Stomach (tissue), 9 donors: ENCODE data around the gene IFNGR1. TPM values are rescaled to one million over a fixed set of nuclear protein-coding genes. Genes with fewer than 3 reads are reported as not detected.
"Not testable (repeated sequence)": the region's sequence is repeated elsewhere in the genome, so short reads cannot be mapped to it uniquely, and the experiment has no call there.

Experiments
- DNase-seq, 2 donors: peaks; one replicate each; pipeline versions ENCODE4 v3.0.0 to v3.0.0-alpha.2; 2013 to 2019
- H3K27ac ChIP-seq, 5 donors: fragments of 200-600 bp in 4 of 5; sonication (generic) in 4 of 5; one replicate each; pipeline ENCODE4 v1.5.1; 2013 to 2019; ENCODE audit warnings: mild to moderate bottlenecking in 1 of 5, moderate library complexity in 1 of 5
- H3K27me3 ChIP-seq, 3 donors: fragments of 200-600 bp; sonication (generic); one replicate each; pipeline ENCODE4 v1.5.1; 2017 to 2019; ENCODE audit warnings: mixed run types in 1 of 3
- H3K36me3 ChIP-seq, 4 donors: fragments of 200-600 bp; sonication (generic); 1 replicate in 3 of 4; 2 replicates in 1 of 4; pipeline ENCODE4 v1.5.1; 2016 to 2019
- H3K4me1 ChIP-seq, 4 donors: fragments of 200-600 bp; sonication (generic); one replicate each; pipeline ENCODE4 v1.5.1; 2016 to 2019
- H3K4me3 ChIP-seq, 4 donors: fragments of 200-600 bp; sonication (generic) in 3 of 4; one replicate each; pipeline ENCODE4 v1.5.1; 2016 to 2019; ENCODE audit warnings: mild to moderate bottlenecking in 1 of 4
- H3K9me3 ChIP-seq, 4 donors: fragments of 200-600 bp; sonication (generic); one replicate each; pipeline ENCODE4 v1.5.1; 2016 to 2019
- CTCF ChIP-seq, 7 experiments: fragments of 450-650 bp in 4 of 7; fragments of 200-600 bp in 3 of 7; sonication (generic) in 3 of 7; IDR thresholded peaks; one replicate each; pipeline ENCODE4 v1.5.1; 2016 to 2019; ENCODE audit warnings: antibody characterized with exemption in 7 of 7, control low read depth in 2 of 7, mild to moderate bottlenecking in 1 of 7
- EP300 ChIP-seq: sonication (generic); formaldehyde crosslinking; IDR thresholded peaks from one replicate; pipeline ENCODE4 v1.6.1; 2017; ENCODE audit warnings: antibody characterized with exemption
- POLR2A ChIP-seq, 4 donors: fragments of 450-650 bp; IDR thresholded peaks; one replicate each; pipeline ENCODE4 v1.6.1; 2016; ENCODE audit warnings: antibody characterized with exemption in 4 of 4, control low read depth in 2 of 4, mild to moderate bottlenecking in 1 of 4, moderate library complexity in 1 of 4
- POLR2AphosphoS5 ChIP-seq, 3 donors: sonication (generic); formaldehyde crosslinking; IDR thresholded peaks; one replicate each; pipeline ENCODE4 v1.6.1; 2016; ENCODE audit warnings: antibody characterized with exemption in 3 of 3
- WGBS, 5 donors: extraction: QIAGEN DNeasy Blood & Tissue Kit in 3 of 5; methylation state at CpG; one replicate each; pipeline versions ENCODE4 v1.1.5 to v1.1.7; 2013 to 2018; 5-methylcytosine and 5-hydroxymethylcytosine counted together
- intact Hi-C: fragments of 100-400 bp; cut with DNase I; formaldehyde crosslinking; loops from one replicate; pipeline ENCODE4 v1.15.1; 2023; ENCODE audit warnings: low total_unique reads
- polyA plus RNA-seq, 3 donors: library from polyadenylated mRNA; stranded (reverse); fragments of 200-250 nt; gene quantifications; one replicate each; pipeline ENCODE4 v1.2.3, GENCODE V29; 2013
- total RNA-seq, 5 donors: library from RNA; depleted of rRNA; stranded (reverse); fragments of >200 nt; gene quantifications; one replicate each; pipeline versions ENCODE4 v1.1.0 to v1.2.3, GENCODE V29; 2014 to 2016
- donor health status: healthy with polysubstance abuse.
- donor health status: Bipolar disorder and iron deficiency.
- donor health status: healthy.

Gene IFNGR1
- total and polyA plus RNA-seq, 8 donors = 1.2 to 122 (median 30.0) TPM

GRCh38 chr6:137256350-137257103 lies 37.3 kb upstream of the IFNGR1 start:
- H3K27ac ChIP-seq = no peak overlapping the region
- no peaks in the 10 kb centered on the region for H3K36me3 ChIP-seq
- no peak for DNase-seq
- WGBS, 5 donors = 76 to 87% (median 80%) methylated on average over 1 of the region's 1 CpG
- H3K4me1 ChIP-seq = peaks cover 3 to 13% (median 11%) of the 10 kb centered on the region in 4 donors
- peaks cover 9 to 27% (median 18%) of the 10 kb centered on the region in 4 donors for H3K9me3 ChIP-seq
- intact Hi-C loops = no loop called here
- no peaks in the 10 kb centered on the region for H3K27me3 ChIP-seq
- H3K4me3 ChIP-seq = no peak overlapping the region
- TF ChIP-seq POLR2A (IDR thresholded peaks at IDR 0.05) (no peak), EP300 (no peak), CTCF (IDR thresholded peaks at IDR 0.05) (no peak), POLR2AphosphoS5 (IDR thresholded peaks at IDR 0.05) (no peak)

- no peaks in the 10 kb centered on the region for H3K4me1 ChIP-seq
- peaks cover 9 to 27% (median 18%) of the 10 kb centered on the region in 4 donors for H3K9me3 ChIP-seq
- TF ChIP-seq CTCF (IDR thresholded peaks at IDR 0.05) (no peak), POLR2AphosphoS5 (IDR thresholded peaks at IDR 0.05) (no peak), EP300 (no peak), POLR2A (IDR thresholded peaks at IDR 0.05) (no peak)
- H3K4me3 ChIP-seq = no peak overlapping the region
- no peak for DNase-seq
- no peaks in the 10 kb centered on the region for H3K27me3 ChIP-seq
- no peaks in the 10 kb centered on the region for H3K36me3 ChIP-seq
- 85 to 91% (median 87%) methylated on average over 1 of the region's 1 CpG for WGBS, 5 donors
- H3K27ac ChIP-seq = no peak overlapping the region
- intact Hi-C loops = no loop called here
These were observed 35.8 kb upstream of the IFNGR1 start for GRCh38 chr6:137254966-137255365.

- H3K36me3 ChIP-seq, DNase-seq, H3K4me1 ChIP-seq, intact Hi-C loops, H3K4me3 ChIP-seq, H3K27me3 ChIP-seq, H3K27ac ChIP-seq: not testable (repeated sequence)
- whole genome bisulfite sequencing, 5 donors = 66 to 91% (median 80%) methylated on average over 2 of the region's 2 CpGs
- peaks cover 9 to 27% (median 18%) of the 10 kb centered on the region in 4 donors for H3K9me3 ChIP-seq
These were observed 35.2 kb upstream of the IFNGR1 start for GRCh38 chr6:137254430-137254829.

- peaks cover 0 to 12% (median 0%) of the 10 kb centered on the region in 4 donors for H3K4me1 ChIP-seq
- no peak overlapping the region for H3K4me3 ChIP-seq
- 63 to 78% (median 74%) methylated on average over 4 of the region's 4 CpGs for WGBS, 5 donors
- H3K9me3 ChIP-seq = peaks cover 0 to 5% (median 3%) of the 10 kb centered on the region in 4 donors
- peak overlapping the region in 1 of 5 donors; percentile 39 for H3K27ac ChIP-seq
- DNase-seq = no peak
- no peaks in the 10 kb centered on the region for H3K36me3 ChIP-seq
- no peaks in the 10 kb centered on the region for H3K27me3 ChIP-seq
- intact Hi-C loops = no loop called here
- TF ChIP-seq POLR2AphosphoS5 (IDR thresholded peaks at IDR 0.05) (no peak), EP300 (no peak), CTCF (IDR thresholded peaks at IDR 0.05) (no peak), POLR2A (IDR thresholded peaks at IDR 0.05) (no peak)
These were observed 29.5 kb upstream of the IFNGR1 start for GRCh38 chr6:137248702-137249101.

GRCh38 chr6:137247724-137248123 lies 28.5 kb upstream of the IFNGR1 start:
- Histone ChIP-seq H3K4me1 (peaks cover 0 to 12% (median 0%) of the 10 kb centered on the region in 4 donors), H3K36me3 (no peaks in the 10 kb centered on the region), H3K27me3 (no peaks in the 10 kb centered on the region), H3K9me3 (no peaks in the 10 kb centered on the region), H3K4me3 (no peak overlapping the region), H3K27ac (peak overlapping the region in 1 of 5 donors; percentile 48)
- intact Hi-C loops = no loop called here
- TF ChIP-seq CTCF (IDR thresholded peaks at IDR 0.05) (no peak), POLR2A (IDR thresholded peaks at IDR 0.05) (no peak), POLR2AphosphoS5 (IDR thresholded peaks at IDR 0.05) (peak in 1 of 3 donors; percentile 50), EP300 (no peak)
- DNase-seq = no peak
